KOPT-K1 (cell line): Measurements from ENCODE around the gene MGMT.
A peak's percentile ranks its signal among the peaks of the same experiment; 100 is the strongest.

ENCODE experiments used
- H3K27ac ChIP-seq: fragments of 200-600 bp; sonication (generic); 2 replicates; pipeline ENCODE4 v1.5.1; 2016; ENCODE audit warnings: antibody characterized with exemption, mild to moderate bottlenecking, low read depth, low read length; ENCODE audit not compliant: poor library complexity, severe bottlenecking
- H3K36me3 ChIP-seq: fragments of 200-600 bp; sonication (generic); 2 replicates; pipeline ENCODE4 v1.5.1; 2017; ENCODE audit warnings: antibody characterized with exemption, mild to moderate bottlenecking, low read length, moderate library complexity; ENCODE audit not compliant: insufficient read depth
- H3K9me3 ChIP-seq: fragments of 200-600 bp; sonication (generic); 2 replicates; pipeline ENCODE4 v1.5.1; 2017; ENCODE audit warnings: antibody characterized with exemption, low read length, mild to moderate bottlenecking; ENCODE audit not compliant: insufficient read depth, poor library complexity, severe bottlenecking

MGMT gene

GRCh38 chr10:129445436-129446182 is 21.4 kb upstream of the MGMT start:
- Histone ChIP-seq H3K27ac (no peak overlapping the region), H3K9me3 (no peaks in the 10 kb centered on the region), H3K36me3 (no peaks in the 10 kb centered on the region)

GRCh38 chr10:129446183-129446581 is 20.9 kb upstream of the MGMT start:
- no peak overlapping the region for H3K27ac ChIP-seq

DNA sequence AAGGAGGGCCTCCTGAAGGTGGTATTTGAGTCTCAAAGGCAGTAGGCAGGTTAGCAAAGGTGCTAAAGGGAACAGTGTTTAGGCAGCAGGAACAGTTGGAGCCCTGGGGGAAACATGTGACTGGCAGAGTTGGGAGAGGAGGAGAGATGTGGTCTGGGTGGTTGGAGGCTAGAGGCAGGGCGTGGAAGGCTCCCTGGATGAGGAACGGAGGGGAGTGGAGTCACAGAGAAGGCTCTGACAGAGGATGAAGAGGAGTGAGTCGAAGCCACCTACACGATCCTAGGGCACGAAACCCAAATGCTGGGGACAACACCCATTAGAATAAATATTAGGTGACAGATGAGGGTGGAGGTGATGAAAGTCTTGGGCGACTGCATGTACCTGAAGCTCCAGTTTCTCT is 19.6 kb upstream of the MGMT start:
- no peaks in the 10 kb centered on the region for H3K36me3 ChIP-seq

More at GRCh38 chr10:129446183-129446581, 20.9 kb upstream of the MGMT start:
- no peaks in the 10 kb centered on the region for H3K9me3 ChIP-seq
- no peaks in the 10 kb centered on the region for H3K36me3 ChIP-seq

DNA sequence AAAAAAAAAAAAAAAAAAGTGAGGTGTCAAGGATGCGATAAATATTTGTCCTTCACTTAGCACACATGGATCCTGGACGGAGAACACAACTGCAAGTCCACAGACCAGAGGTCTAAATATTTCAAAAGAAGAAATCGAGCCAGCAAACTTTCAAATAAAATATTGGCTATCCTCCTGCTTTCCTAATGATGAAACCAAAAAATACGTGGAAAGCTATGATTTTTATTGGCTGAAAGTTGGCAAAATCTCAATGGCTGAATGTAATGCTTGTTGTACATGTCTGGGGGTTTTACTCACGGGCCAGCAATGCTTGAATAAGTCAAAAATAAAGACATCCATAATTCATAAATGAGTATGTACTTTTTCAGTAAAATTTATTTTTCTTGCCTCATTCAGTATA is 19.0 kb upstream of the MGMT start:
- H3K9me3 ChIP-seq = no peaks in the 10 kb centered on the region
- H3K27ac ChIP-seq = no peak overlapping the region
- H3K36me3 ChIP-seq = no peaks in the 10 kb centered on the region

More for the DNA sequence above, 19.6 kb upstream of the MGMT start:
- H3K27ac ChIP-seq = no peak overlapping the region
- H3K9me3 ChIP-seq = no peaks in the 10 kb centered on the region

GRCh38 chr10:129448539-129448938 is 18.5 kb upstream of the MGMT start:
- Histone ChIP-seq H3K27ac (no peak overlapping the region), H3K36me3 (no peaks in the 10 kb centered on the region), H3K9me3 (no peaks in the 10 kb centered on the region)

GRCh38 chr10:129449893-129450292 is 17.1 kb upstream of the MGMT start:
- Histone ChIP-seq H3K27ac (no peak overlapping the region), H3K36me3 (no peaks in the 10 kb centered on the region), H3K9me3 (no peaks in the 10 kb centered on the region)

DNA sequence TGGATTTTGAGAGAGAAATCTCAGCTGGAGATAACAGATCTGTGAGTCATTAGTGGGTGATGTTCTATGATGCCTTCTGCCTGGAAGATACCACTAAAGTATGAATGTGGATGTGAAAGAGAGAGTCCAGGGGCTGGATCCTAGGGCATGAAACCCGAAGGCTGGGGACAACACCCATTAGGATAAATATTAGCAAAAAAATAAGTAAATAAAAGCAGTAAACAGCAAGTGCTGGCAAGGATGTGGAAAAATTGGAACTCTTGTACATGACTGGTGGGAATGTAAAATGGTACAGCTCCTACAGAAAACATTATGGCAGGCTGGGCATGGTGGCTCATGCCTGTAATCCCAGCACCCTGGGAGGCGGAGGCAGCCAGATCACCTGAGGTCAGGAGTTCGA is 16.6 kb upstream of the MGMT start:
- H3K27ac ChIP-seq = no peak overlapping the region
- no peaks in the 10 kb centered on the region for H3K36me3 ChIP-seq
- no peaks in the 10 kb centered on the region for H3K9me3 ChIP-seq

DNA sequence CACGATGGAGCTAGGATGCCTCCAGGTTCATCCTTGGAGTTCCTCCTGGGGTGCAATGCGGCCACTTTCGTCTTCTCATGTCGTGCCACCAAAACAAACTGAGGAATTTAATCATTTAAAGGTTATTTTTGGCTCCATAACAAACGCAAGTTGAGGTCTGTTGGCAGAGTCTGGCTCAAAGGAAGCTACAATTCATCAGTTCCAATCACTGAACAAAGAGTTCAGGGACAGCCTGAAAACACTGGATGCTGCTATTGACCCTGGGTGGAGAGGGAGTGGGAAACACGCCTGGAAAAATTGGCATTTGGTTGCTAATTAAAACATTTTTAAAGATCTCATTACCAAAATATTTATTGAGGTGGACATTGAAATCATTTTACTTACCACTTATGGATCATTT is 11.4 kb upstream of the MGMT start:
- Histone ChIP-seq H3K36me3 (no peaks in the 10 kb centered on the region), H3K9me3 (no peaks in the 10 kb centered on the region), H3K27ac (no peak overlapping the region)

DNA sequence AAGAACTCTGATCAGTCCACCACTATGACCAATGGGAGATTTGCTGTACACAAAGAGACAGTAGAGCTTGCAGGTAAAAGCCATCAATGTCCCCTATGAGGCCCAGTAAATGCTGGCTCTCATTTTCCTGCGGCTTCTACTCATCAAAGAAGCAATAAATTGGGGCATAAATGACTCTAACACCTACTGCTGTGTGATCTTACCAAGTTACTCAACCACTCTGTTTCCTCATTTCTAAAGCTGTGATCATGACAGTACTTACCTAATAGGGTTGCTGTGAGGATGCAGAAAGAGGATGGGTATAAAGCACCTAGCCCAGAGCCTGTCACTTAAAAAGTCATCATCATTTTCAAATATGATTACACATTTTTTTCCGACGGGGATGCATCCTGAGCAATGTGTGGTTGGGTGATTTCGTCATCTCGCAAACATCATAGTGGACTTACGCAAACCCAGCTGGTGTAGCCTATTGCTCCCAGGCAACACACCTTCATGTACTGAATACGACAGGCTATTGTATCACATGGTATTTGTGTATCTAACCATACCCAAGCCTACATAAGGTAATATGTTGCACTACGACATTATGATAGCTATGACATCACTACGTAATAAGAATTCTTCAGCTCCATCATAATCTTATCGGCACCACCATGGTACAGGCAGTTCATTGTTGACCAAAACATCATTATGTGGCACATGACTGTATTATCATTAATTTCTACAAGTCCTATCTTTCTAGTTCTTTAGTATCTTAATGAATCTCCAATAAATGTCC is 7.1 kb upstream of the MGMT start:
- H3K27ac ChIP-seq = no peak overlapping the region
- no peaks in the 10 kb centered on the region for H3K9me3 ChIP-seq
- no peaks in the 10 kb centered on the region for H3K36me3 ChIP-seq

DNA sequence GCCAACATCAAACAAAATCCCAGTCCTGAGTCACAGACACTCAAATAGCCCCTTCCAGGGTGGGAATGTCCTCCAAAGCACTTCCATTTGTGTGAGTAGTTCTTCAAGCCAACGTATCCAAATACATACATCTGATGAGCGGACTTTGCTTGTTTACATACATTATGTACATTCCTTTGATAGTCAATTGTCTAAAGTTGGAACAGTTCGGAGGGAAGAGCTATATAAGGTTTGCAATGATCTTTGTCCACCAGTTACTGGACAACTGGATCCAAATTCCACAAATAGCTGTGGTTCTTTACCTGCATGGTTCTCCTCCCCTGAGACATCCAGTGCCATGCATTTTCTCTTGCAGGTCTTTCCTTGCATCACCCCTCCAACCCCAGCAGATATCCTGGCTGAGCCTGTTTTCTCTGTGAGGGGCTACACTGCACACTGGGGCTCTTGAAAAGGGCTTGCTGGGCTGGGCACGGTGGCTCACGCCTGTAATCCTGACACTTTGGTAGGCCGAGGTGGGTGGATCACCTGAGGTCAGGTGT is 4.7 kb upstream of the MGMT start:
- Histone ChIP-seq H3K9me3 (no peaks in the 10 kb centered on the region), H3K36me3 (no peaks in the 10 kb centered on the region), H3K27ac (no peak overlapping the region)

DNA sequence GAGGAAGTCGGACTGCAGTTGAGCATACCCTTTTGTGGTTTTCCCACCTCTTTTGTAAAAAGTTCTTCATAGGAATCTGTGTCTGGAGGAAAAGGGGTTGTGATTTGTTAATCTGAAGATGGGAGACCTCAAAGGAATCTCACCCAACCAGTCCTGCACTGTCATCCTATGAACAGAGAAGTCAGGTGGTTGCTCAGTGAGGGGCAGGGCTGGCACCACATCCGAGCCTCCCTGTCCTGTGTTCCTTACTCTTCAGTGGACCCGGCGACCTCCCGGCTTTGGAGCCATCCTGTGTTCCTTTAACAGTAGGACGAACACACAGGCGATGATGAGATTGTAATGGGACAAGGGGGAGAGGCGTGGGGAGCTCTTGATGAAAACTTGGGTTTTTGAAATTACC is 2.8 kb upstream of the MGMT start:
- no peak overlapping the region for H3K27ac ChIP-seq
- no peaks in the 10 kb centered on the region for H3K9me3 ChIP-seq
- H3K36me3 ChIP-seq = no peaks in the 10 kb centered on the region

DNA sequence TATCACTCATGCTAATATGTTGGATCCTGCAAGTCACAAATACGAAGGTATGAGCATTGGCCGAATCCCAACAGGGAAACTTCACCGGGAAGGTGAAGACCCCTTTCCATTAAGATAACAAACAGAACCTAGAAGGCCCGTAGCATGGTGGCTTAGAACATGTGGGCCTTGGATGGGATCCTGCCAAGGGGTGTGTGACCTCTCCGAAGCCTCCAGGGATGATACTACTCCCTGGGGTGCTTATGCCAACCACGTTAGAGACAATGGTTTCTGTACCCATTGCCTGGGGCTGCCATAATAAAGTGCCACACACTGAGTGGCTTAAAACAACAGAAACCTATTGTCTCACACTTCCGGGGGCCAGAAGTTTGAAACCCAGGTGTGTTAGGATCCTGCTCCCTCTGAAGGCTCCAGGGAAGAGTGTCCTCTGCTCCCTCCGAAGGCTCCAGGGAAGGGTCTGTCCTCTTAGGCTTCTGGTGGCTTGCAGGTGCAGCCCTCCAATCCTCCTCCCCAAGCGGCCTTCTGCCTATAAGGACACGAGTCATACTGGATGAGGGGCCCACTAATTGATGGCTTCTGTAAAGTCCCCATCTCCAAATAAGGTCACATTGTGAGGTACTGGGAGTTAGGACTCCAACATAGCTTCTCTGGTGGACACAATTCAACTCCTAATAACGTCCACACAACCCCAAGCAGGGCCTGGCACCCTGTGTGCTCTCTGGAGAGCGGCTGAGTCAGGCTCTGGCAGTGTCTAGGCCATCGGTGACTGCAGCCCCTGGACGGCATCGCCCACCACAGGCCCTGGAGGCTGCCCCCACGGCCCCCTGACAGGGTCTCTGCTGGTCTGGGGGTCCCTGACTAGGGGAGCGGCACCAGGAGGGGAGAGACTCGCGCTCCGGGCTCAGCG is 992 bp upstream of the MGMT start:
- peak overlapping the region; percentile 67 for H3K27ac ChIP-seq
- H3K9me3 ChIP-seq = no peaks in the 10 kb centered on the region
- 0 out of 2 replicates have a peak, but pooled peaks cover 7% of the 10 kb centered on the region for H3K36me3 ChIP-seq

DNA sequence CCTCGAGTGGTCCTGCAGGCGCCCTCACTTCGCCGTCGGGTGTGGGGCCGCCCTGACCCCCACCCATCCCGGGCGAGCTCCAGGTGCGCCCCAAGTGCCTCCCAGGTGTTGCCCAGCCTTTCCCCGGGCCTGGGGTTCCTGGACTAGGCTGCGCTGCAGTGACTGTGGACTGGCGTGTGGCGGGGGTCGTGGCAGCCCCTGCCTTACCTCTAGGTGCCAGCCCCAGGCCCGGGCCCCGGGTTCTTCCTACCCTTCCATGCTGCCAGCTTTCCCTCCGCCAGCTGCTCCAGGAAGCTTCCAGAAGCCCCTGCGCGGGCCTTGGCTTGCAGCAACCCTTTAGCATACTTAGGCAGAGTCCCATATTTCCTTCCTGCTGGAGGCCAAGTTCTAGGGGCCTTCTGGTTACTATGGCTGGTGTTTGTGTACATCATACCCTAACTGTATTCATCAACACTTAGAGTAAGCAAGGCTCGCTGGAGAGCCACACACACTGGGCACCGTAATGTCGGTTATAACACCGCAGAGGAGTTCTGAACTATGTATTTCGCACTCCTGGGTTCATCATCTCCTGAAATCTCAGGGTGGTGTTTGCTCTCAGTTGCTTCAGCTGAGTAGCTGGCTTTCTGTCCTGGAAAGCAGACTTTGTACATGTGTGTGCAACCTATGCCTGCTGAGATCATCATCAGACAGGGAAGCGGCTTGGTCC is 471 bp downstream of the MGMT start:
- H3K36me3 ChIP-seq = peaks cover 14% of the 10 kb centered on the region; the same call in 1 of the 2 replicates
- H3K27ac ChIP-seq = peak overlapping the region; percentile 77
- H3K9me3 ChIP-seq = no peaks in the 10 kb centered on the region

GRCh38 chr10:129468187-129468586 is 1.1 kb downstream of the MGMT start:
- H3K36me3 ChIP-seq = peaks cover 14% of the 10 kb centered on the region; the same call in 1 of the 2 replicates
- no peaks in the 10 kb centered on the region for H3K9me3 ChIP-seq
- no peak overlapping the region for H3K27ac ChIP-seq
